PFSK-1 (cell line): ENCODE data around the gene ALG1.

Source experiments
- POLR2AphosphoS5 ChIP-seq: IDR thresholded peaks from 2 replicates; pipeline ENCODE4 v1.6.1; 2012; ENCODE audit warnings: low read depth, mild to moderate bottlenecking, control low read depth, low read length, moderate library complexity
- REST ChIP-seq, 2 experiments: IDR thresholded peaks; 2 replicates each; pipeline versions ENCODE4 v1.6.1 to v1.8.0; 2011 to 2012; ENCODE audit warnings: low read depth in 2 of 2, low read length in 2 of 2, control low read depth in 1 of 2, inconsistent platforms in 1 of 2, mild to moderate bottlenecking in 1 of 2, moderate library complexity in 1 of 2; ENCODE audit not compliant: insufficient read depth in 1 of 2
- TAF1 ChIP-seq: IDR thresholded peaks from 2 replicates; pipeline ENCODE4 v1.6.1; 2012; ENCODE audit warnings: low read length, control low read depth, borderline replicate concordance; ENCODE audit not compliant: insufficient read depth

GRCh38 chr16:5028950-5029475 lies 42.6 kb upstream of the ALG1 start:
- TF ChIP-seq POLR2AphosphoS5 = no peak
- TF ChIP-seq TAF1 = no peak
- no peak for TF ChIP-seq REST (IDR thresholded peaks at IDR 0.05; ENCODE audit: insufficient read depth in 1 of 2, low read depth in 2 of 2, low read length in 2 of 2)
